SJCRH30 (cell line): ENCODE measurements around the gene DNAJB6. TPM values are rescaled to one million over a fixed set of nuclear protein-coding genes. Genes with fewer than 3 reads are reported as not detected.

ENCODE experiments used
- DNase-seq, 2 experiments: peaks; one replicate each; pipeline ENCODE4 v3.0.0-alpha.2; 2015 to 2020
- H3K27ac ChIP-seq: fragments of 250-450 bp; sonication (Bioruptor Pico); 2 replicates; pipeline ENCODE4 v1.5.1; 2020; ENCODE audit warnings: mild to moderate bottlenecking, moderate library complexity
- H3K27me3 ChIP-seq: fragments of 250-450 bp; sonication (Bioruptor Pico); 2 replicates; pipeline ENCODE4 v1.5.1; 2020; ENCODE audit warnings: mild to moderate bottlenecking, moderate library complexity
- H3K36me3 ChIP-seq: fragments of 250-450 bp; sonication (Bioruptor Pico); 2 replicates; pipeline ENCODE4 v1.5.1; 2020; ENCODE audit warnings: mild to moderate bottlenecking, moderate library complexity
- H3K4me1 ChIP-seq: fragments of 250-450 bp; sonication (Bioruptor Pico); 2 replicates; pipeline ENCODE4 v1.5.1; 2020; ENCODE audit warnings: mild to moderate bottlenecking, moderate library complexity
- H3K4me3 ChIP-seq: fragments of 250-450 bp; sonication (Bioruptor Pico); 2 replicates; pipeline ENCODE4 v1.5.1; 2020; ENCODE audit warnings: mild to moderate bottlenecking, moderate library complexity
- H3K9me3 ChIP-seq: fragments of 250-450 bp; sonication (Bioruptor Pico); replicated peaks from 2 replicates; pipeline ENCODE4 v1.5.1; 2020; ENCODE audit warnings: mild to moderate bottlenecking, moderate library complexity
- total RNA-seq: library from RNA; depleted of rRNA; stranded (reverse); fragments of >200 nt; shearing (Covaris generic); gene quantifications from 2 replicates; pipeline ENCODE4 v1.2.3, GENCODE V29; 2014

Gene DNAJB6
- total RNA-seq, 1 experiment from 2014 or later, result 121 TPM

GRCh38 chr7:157391036-157391710, 54.4 kb downstream of the DNAJB6 start:
- H3K4me3 ChIP-seq, result no peak overlapping the region
- H3K4me1 ChIP-seq, result peaks cover 3% of the 10 kb centered on the region; the same call in 1 of the 2 replicates
- peaks cover 33% of the 10 kb centered on the region for H3K36me3 ChIP-seq
- H3K27ac ChIP-seq, result no peak overlapping the region
- DNase-seq, result no peak
- H3K27me3 ChIP-seq, result no peaks in the 10 kb centered on the region
- H3K9me3 ChIP-seq, result no peaks in the 10 kb centered on the region

DNA sequence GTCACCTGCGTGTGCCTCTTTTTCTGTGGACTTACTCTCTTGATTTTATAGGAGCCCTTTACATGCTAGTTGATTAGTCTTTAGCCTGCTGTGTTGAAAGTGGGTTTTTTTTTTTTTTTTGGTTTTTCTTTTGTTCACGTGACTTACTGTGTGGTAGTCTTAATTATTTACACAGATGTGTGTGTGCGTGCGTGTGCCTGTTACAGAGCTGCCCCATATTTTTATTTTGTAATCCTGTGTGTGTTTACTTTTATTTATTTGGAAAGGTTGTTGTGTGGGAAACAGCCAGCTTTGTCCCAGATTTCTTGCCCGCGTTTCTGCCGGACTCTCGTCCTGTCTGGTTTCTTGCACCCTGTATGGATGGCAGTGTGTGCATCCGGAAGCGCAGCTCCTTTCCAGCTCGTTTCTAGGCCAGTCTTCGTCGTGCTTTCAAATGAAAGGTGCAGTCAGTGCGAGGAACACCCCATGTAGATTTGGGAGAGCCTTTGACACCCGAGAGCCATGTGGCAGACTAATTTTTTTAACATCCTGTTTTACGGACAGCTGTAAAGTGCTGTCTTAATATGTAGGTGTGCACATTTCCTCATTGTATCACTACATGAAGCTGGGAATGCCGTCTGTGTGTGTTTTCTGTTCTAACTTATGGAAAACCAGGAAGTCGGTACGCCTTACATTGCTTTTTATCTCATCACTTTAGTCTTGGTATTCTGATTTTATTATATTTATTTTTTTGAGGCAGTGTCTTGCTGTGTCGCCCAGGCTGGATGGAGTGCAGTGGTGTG, 55.6 kb downstream of the DNAJB6 start:
- Histone ChIP-seq H3K9me3 (no peaks in the 10 kb centered on the region), H3K27me3 (no peaks in the 10 kb centered on the region), H3K36me3 (peaks cover 24% of the 10 kb centered on the region), H3K4me1 (peaks cover 16% of the 10 kb centered on the region), H3K4me3 (no peak overlapping the region), H3K27ac (no peak overlapping the region)
- DNase-seq, result no peak

DNA sequence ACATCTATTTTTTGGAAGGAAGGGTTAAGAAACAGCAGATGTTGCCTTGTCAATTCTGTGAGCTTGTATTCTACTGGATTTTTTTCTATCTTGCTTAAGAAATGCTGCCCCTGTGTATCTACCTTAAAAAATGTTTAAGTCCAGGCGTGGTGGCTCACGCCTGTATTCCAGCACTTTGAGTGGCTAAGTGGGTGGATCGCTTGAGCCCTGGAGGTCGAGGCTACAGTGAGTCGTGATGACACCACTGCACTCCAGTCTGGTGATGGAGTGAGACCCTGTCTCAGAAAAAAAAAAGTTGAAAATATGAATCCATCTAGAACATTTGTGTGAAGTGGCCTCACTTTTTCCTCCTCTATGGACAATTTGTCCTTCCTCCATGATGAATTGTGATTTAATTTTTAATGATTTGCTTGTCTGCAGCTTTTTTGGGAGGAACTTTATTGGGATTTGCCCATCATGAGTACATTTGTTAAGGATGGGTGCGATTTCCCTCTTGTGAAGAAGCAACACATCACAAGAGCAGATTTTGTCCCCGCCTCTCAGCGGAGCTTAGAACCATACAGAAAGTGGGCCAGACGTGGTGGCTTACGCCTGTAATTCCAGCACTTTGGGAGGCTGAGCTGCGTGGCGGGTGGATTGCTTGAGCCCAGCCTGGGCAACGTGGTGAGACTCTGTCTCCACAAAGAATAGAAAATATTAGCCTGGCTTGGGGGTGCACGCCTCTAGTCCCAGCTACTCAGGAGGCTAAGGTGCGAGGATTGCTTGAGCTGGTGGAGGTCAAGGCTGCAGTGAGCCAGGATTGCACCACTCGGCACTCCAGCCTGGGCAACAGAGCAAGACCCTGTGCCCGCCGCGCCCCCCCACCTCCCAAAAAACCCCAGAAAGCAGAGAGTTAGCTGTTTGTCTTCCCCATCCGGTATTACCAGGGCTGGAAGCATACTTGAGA, 57.7 kb downstream of the DNAJB6 start:
- DNase-seq, result no peak
- no peaks in the 10 kb centered on the region for H3K9me3 ChIP-seq
- no peaks in the 10 kb centered on the region for H3K27me3 ChIP-seq
- H3K4me3 ChIP-seq, result no peak overlapping the region
- H3K27ac ChIP-seq, result no peak overlapping the region
- H3K4me1 ChIP-seq, result peaks cover 34% of the 10 kb centered on the region
- H3K36me3 ChIP-seq, result peaks cover 15% of the 10 kb centered on the region

GRCh38 chr7:157395206-157395605, 58.4 kb downstream of the DNAJB6 start:
- peaks cover 34% of the 10 kb centered on the region for H3K4me1 ChIP-seq
- no peaks in the 10 kb centered on the region for H3K27me3 ChIP-seq
- peaks cover 15% of the 10 kb centered on the region for H3K36me3 ChIP-seq
- no peak overlapping the region for H3K4me3 ChIP-seq
- no peaks in the 10 kb centered on the region for H3K9me3 ChIP-seq
- H3K27ac ChIP-seq, result no peak overlapping the region
- no peak for DNase-seq

DNA sequence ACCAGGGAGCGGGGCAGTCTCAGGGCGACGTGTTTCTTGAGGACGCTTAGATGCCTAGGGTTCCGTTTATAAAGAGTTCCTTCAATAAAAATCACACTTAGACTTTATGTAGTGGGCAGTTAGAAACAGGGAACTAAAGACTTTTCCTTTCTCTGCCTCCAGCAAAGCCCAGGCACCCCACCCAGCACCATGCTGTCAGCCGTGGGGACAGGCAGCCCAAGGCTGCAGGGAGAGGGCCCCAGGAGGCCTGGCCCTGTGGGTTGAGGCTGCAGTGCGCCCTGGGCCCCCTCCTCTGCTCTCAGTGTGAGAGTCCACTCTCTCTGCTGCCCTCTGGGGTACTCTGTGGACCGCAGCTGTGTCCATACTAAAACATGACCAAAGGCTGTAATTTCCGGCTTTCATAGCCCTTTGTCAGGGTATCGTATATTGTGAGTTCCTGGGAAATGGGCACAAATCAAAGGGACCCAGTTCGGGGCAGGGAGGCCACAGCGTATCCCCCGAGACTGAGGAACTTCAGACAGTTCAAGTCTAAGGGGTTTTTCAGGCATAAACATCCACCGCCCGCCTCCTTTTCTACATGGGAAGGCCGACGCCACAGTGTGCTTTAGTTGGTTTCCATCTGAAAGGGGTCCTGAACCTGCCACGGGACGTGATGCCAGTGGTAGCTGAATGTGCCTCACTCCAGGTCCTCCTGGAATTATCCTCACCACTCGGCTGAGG, 59.7 kb downstream of the DNAJB6 start:
- peak overlapping the region; percentile 99 for H3K27ac ChIP-seq
- H3K27me3 ChIP-seq, result no peaks in the 10 kb centered on the region
- peaks cover 34% of the 10 kb centered on the region for H3K4me1 ChIP-seq
- DNase-seq, result no peak
- no peaks in the 10 kb centered on the region for H3K9me3 ChIP-seq
- peaks cover 10% of the 10 kb centered on the region for H3K36me3 ChIP-seq
- no peak overlapping the region for H3K4me3 ChIP-seq

DNA sequence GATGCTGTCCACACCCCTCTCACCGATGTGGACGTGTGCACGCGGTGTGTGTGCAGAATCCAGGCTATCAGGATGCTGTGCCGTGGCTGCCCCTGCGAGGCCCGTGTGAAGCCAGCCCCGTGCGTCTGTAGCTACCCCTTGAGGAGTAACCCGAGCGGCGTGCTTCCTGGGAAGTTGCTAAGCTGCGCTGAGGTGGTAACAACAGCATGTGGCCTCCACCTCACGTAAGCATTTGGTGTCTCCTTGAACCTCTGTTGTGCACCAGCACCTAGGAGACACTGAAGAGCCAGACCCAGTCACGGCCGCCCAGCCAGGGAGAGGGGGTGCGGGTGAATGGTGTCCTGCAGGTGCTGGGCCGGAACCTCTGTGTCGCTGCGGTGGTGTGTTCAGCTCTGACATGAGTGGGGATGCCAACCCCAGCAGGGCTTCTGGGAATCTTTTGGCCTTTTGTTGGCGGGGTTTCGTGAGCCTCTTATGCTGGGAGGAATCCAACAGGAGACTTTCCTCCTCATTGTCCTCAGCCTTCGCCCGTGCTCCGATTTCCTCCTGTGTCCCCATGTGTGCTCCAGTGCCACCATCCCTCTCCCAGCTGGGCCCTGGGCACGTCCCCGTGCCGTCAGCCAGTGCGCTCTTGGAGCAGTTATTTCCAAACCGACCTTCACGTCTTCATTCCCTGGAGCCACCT, 60.4 kb downstream of the DNAJB6 start:
- no peaks in the 10 kb centered on the region for H3K9me3 ChIP-seq
- H3K36me3 ChIP-seq, result peaks cover 12% of the 10 kb centered on the region
- no peaks in the 10 kb centered on the region for H3K27me3 ChIP-seq
- DNase-seq, result peak in 1 of 2 experiments; percentile 24
- peaks cover 34% of the 10 kb centered on the region for H3K4me1 ChIP-seq
- H3K4me3 ChIP-seq, result no peak overlapping the region
- H3K27ac ChIP-seq, result peak overlapping the region; percentile 99

DNA sequence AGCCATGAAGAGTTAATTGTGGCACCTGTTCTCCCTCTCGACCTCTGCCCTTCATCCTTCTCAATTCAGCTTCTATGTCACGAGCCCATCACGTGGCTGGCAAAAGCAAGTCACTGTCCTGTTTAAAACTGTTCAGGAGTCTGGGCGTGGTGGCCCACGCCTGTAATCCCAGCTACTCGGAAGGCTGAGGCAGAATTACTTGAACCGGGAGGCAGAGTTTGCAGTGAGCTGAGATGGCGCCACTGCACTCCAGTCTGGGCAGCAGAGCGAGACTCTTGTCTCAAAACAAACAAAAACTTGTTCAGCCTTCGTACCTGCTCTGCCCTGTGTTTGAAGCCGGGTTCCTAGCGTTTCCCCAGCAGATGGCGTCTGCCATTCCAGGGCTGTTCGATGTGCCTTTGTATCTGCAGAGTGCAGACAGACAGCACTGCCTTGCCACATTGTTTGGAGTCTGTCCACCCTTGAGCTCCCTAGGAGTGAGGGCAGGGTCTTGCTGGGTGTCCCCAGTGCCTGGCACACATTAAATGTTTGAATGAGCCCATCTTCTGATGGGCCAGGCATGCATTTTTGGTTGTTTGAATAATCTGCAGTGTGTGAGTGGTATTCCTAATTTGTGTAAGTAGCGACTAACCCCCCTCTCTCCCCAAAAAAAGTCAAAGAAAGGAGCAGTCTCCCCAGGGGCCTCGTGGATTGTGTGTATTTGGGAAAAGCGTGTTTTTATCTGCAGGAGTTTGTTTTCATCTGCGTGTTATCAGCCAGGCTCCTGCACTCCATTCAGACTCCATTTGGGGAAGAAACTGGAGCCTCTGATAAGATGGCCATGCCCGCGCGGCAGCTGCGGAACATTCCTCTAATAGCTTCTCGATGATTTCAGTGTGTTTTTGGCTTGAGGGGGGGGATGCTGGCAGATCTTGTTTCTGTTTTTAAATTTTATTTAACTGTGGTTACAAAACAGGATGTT, 61.2 kb downstream of the DNAJB6 start:
- peak; percentile 86 to 92 for DNase-seq
- H3K27me3 ChIP-seq, result no peaks in the 10 kb centered on the region
- H3K36me3 ChIP-seq, result peaks cover 12% of the 10 kb centered on the region
- peak overlapping the region; percentile 36 for H3K4me3 ChIP-seq
- H3K27ac ChIP-seq, result peak overlapping the region; percentile 99
- H3K4me1 ChIP-seq, result peaks cover 40% of the 10 kb centered on the region
- H3K9me3 ChIP-seq, result no peaks in the 10 kb centered on the region

DNA sequence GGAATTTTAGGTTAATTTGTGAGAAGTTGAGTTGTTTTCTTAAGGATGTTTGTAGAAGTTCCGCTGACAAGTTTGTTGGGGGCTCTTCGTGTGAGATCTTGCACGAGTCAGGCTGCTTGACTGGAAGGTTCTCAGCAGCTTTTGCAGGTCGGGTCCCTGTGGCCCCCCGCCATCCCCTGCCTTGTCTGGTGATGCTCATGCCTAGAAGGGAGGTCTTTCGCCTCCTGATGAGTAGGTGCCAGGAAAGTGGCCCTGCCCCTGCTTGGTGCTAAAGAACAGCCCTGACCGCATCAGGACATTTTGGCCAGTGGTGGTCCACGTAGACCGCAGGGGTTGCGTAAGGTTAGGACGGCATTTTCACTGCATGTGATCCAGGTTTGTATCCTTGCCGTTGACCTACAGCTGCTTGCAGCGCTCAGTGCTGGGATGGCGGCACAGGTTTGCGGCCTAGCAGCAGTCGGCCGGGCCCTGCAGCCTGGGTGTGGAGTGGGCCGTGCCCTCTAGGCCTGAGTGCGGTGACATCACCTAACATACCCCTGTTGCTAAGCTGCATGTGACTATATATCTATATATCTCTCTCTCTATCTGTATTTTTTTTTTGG, 62.4 kb downstream of the DNAJB6 start:
- H3K4me1 ChIP-seq, result peaks cover 44% of the 10 kb centered on the region
- H3K36me3 ChIP-seq, result peaks cover 12% of the 10 kb centered on the region
- no peaks in the 10 kb centered on the region for H3K27me3 ChIP-seq
- H3K9me3 ChIP-seq, result no peaks in the 10 kb centered on the region
- DNase-seq, result no peak
- H3K4me3 ChIP-seq, result no peak overlapping the region; the same call in 1 of the 2 replicates
- peak overlapping the region; percentile 99 for H3K27ac ChIP-seq

- DNase-seq, result no peak
- H3K4me3 ChIP-seq, result no peak overlapping the region
- no peaks in the 10 kb centered on the region for H3K9me3 ChIP-seq
- peaks cover 17% of the 10 kb centered on the region for H3K36me3 ChIP-seq
- no peaks in the 10 kb centered on the region for H3K27me3 ChIP-seq
- peaks cover 44% of the 10 kb centered on the region for H3K4me1 ChIP-seq
- H3K27ac ChIP-seq, result no peak overlapping the region
These were observed 63.5 kb downstream of the DNAJB6 start for GRCh38 chr7:157400171-157400860.

DNA sequence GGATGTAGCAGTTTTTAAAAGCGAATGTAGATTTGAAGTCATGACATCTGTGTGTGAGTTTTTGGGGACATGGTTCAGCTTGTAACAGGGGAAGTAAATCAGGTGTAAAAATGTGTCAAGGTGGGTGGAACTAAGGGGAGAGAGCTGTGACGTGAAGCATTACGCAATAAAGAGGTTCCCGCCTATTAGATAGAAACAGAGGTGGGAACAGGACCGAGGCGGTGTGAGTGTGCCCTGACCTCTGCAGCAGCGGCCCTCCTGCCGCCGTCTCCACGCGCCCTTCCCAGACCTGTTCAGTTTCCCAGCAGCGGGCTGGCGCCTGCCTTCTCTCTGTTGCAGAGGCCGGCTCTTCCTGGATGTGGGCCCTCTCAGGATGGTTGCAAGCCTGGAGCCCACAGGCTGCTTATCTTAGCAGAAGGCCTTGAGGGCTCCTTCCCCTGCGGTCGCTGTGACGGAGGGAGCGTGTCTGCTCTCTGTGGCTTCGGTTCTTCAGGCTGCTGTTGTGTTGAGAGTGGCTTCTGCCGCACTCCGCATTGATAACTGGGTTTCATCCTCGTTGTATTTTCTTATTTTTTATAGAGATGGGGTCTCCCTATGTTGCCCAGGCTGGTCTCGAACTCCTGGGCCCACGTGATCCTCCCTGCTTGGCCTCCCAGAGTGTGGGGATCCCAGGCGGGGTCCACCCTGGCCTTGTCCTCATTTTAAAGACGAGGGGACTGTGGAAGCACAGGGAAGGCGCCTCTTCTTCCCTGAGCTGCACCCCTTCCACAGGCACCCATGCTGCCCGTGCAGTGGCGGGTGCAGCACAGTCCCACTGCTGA, 65.0 kb downstream of the DNAJB6 start:
- Histone ChIP-seq H3K36me3 (peaks cover 17% of the 10 kb centered on the region), H3K4me1 (peaks cover 35% of the 10 kb centered on the region), H3K27ac (no peak overlapping the region)

DNA sequence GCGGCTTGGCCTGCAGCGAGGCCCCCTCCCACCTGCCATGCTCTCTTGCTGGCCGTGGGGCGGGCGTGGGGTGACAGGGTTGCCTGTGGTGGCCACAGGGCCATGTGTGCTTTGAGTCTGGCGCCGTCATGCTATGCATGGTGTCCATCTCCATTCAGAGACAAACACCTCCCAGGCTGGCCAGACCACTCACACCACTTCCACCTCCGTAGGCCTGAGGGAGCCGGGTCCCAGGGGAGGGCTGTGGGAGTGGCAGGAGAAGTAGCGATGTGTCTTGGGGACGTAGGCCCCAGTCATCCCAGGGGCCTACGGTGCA, 65.5 kb downstream of the DNAJB6 start:
- Histone ChIP-seq H3K36me3 (peaks cover 20% of the 10 kb centered on the region), H3K4me3 (no peak overlapping the region), H3K9me3 (no peaks in the 10 kb centered on the region), H3K27ac (no peak overlapping the region), H3K27me3 (no peaks in the 10 kb centered on the region), H3K4me1 (peaks cover 30% of the 10 kb centered on the region)
- no peak for DNase-seq

More for the DNA sequence above, 65.0 kb downstream of the DNAJB6 start:
- H3K4me3 ChIP-seq, result no peak overlapping the region
- no peaks in the 10 kb centered on the region for H3K27me3 ChIP-seq
- no peaks in the 10 kb centered on the region for H3K9me3 ChIP-seq
- no peak for DNase-seq
